Prostate gland (tissue), 2 donors: Measurements from ENCODE around the gene CCDC146.
"Not testable (repeated sequence)": the region's sequence is repeated elsewhere in the genome, so short reads cannot be mapped to it uniquely, and the experiment has no call there.

ENCODE experiments used
- POLR2AphosphoS5 ChIP-seq: sonication (generic); formaldehyde crosslinking; IDR thresholded peaks from one replicate; pipeline ENCODE4 v1.6.1; 2017; ENCODE audit warnings: antibody characterized with exemption
- TF ChIP-seq, protein P1 (sequence below), 4 experiments: fragments of 200-600 bp in 2 of 4; fragments of 450-650 bp in 2 of 4; sonication (generic) in 2 of 4; IDR thresholded peaks; 1 replicate in 3 of 4; 2 replicates in 1 of 4; pipeline ENCODE4 v1.5.1; 2016 to 2019; ENCODE audit warnings: antibody characterized with exemption in 4 of 4, mild to moderate bottlenecking in 2 of 4, moderate library complexity in 2 of 4

DNA sequence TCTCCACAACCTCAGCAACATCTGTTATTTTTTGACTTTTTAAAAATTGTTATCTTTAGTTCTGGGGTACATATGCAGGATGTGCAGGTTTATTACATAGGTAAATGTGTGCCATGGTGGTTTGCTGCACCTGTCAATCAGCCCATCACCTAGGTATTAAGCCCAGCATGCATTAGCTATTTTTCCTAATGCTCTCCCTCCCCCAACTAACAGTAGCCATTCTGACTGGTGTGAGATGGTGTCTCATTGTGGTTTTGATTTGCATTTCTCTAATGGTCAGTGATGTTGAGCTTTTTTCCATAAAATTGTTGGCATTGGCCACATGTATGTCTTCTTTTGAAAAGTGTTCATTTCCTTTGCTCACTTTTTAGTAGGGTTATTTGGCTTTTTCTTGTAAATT is 106.4 kb downstream of the CCDC146 start:
- TF ChIP-seq, protein P1, sequence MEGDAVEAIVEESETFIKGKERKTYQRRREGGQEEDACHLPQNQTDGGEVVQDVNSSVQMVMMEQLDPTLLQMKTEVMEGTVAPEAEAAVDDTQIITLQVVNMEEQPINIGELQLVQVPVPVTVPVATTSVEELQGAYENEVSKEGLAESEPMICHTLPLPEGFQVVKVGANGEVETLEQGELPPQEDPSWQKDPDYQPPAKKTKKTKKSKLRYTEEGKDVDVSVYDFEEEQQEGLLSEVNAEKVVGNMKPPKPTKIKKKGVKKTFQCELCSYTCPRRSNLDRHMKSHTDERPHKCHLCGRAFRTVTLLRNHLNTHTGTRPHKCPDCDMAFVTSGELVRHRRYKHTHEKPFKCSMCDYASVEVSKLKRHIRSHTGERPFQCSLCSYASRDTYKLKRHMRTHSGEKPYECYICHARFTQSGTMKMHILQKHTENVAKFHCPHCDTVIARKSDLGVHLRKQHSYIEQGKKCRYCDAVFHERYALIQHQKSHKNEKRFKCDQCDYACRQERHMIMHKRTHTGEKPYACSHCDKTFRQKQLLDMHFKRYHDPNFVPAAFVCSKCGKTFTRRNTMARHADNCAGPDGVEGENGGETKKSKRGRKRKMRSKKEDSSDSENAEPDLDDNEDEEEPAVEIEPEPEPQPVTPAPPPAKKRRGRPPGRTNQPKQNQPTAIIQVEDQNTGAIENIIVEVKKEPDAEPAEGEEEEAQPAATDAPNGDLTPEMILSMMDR (IDR thresholded peaks at IDR 0.05): not testable (repeated sequence)
- TF ChIP-seq POLR2AphosphoS5: not testable (repeated sequence)
